HG03571 (cell line): Measurements from ENCODE around the gene LFNG.

Experiments
- ATAC-seq: cut with Tn5 transposase; IDR thresholded peaks from one replicate; pipeline ENCODE4 v1.9.1; 2021; ENCODE audit not compliant: unreplicated experiment

The LFNG gene

DNA sequence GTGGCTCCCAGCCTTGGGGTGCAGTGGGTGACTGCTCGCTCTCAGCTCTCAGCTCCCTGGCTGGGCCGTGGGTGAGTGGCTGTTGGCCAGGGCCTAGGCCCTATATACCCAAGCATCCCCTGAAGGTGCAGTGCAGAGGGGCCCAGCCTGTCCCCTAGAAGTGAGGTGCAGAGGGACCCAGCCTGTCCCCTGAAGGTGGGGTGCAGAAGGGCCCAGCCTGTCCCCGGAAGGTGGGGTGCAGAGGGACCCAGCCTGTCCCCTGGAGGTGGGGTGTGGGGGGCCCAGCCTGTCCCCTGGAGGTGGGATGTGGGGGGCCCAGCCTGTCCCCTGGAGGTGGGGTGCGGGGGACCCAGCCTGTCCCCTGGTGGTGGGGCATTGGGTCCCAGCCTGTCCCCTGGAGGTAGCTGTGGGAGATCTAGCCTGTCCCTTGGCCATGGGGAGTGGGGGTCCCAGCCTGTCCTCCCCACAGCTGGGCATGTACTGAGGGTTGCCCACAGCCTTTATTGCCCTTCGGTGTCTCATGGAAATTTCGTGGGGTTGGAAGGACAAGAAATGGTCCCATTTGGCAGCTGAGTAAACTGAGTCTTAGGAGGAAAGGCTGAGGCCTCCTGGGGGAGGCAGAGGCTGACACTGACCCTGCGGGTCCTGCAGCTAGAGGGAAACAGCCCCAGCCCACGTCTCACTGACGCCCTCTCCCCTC lies 17.5 kb upstream of the LFNG start:
- ATAC-seq: no peak

- no peak for ATAC-seq
Measured at GRCh38 chr7:2502647-2502966, 17.0 kb upstream of the LFNG start.

DNA sequence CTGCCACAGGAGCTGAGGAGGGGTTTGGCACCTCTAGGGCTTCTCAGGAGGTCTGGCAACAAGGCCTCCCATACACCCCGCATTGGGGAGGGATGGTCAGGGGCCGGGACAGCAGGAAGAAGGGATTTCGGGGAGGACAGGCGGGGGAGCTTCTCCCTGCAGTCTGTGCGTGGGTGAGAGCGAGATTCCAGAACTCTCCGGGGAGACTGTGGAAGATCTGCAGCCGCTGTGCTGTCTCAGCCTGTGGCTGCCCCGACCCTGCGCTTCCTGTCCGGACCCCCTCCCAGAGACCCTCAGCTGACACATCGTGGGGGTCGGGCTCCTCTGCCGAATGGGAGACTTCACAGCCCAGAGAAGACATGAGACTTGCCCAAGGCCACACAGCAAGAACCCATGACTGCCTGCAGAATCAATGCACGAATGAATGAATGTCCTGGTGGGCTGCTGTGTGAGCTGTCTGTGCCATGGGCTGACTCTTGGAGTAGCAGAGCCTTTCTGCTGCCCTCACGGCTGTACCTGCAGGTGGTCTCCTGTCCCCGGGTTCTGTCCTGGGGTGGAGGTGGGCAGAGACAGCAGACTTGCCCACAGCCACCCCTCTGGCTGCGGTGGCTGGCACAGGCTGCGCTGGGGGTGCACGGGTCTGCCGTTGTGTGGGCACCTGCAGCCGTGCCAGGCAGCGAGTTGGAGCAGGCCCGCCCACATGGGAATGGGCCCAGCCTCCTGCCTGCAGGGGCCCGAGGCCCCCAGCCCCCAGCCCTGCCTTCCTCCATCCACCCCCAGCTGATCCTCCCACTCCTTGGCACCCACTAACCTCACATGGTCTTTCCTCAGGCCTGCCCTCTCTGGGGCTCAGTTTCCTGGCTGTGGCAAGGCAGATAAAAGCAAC lies 16.3 kb upstream of the LFNG start:
- ATAC-seq: no peak

GRCh38 chr7:2504128-2504888 lies 15.3 kb upstream of the LFNG start:
- no peak for ATAC-seq

DNA sequence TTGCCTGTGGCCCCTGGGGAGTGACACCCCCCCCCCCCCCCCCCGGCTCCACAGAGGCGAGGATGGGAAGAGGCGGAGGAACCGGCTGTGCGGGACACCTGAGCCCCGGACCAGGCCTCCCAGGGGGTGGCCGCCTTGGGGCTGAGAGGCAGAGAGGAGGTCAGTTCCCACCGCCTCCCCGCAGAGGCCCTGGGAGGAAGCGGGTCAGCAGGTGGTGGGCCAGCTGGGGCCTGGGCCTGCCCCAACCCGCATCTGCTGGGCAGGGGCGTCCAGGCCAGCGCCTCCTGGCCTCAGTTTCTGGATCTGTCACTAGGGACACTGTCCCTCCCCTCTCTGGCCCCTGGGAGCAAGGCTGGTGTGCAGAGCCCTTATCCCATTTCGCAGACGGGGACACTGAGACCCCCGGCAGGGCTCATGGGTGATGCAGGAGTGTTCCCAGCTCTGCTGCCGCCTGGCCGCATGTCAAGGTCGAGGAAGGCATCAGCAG lies 14.6 kb upstream of the LFNG start:
- ATAC-seq: no peak

- ATAC-seq: no peak
Measured at GRCh38 chr7:2505401-2505800, 14.2 kb upstream of the LFNG start.

GRCh38 chr7:2507208-2507916 lies 12.2 kb upstream of the LFNG start:
- no peak for ATAC-seq

DNA sequence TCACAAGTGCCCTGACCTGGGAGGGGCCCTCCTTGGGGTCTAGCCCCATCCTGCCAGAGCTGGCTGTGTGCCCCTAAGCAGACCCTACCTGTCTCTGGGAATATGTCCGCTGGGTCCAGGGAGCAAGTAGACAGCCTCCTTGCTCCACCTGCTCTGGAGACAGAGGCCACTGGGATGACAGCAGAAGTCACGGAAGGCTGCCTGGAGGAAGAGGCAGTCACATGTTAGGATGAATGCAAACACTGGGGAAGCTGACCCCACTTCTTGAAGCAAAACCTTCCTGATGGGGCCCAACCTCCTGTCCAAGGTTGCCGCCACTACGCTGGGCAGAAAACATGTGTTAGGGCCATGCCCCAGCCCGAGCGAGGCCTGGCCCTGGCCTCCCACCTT lies 11.7 kb upstream of the LFNG start:
- ATAC-seq: no peak

- no peak for ATAC-seq
Measured at GRCh38 chr7:2508327-2509215, 11.0 kb upstream of the LFNG start.

- ATAC-seq: no peak
Measured at GRCh38 chr7:2509298-2509906, 10.2 kb upstream of the LFNG start.

DNA sequence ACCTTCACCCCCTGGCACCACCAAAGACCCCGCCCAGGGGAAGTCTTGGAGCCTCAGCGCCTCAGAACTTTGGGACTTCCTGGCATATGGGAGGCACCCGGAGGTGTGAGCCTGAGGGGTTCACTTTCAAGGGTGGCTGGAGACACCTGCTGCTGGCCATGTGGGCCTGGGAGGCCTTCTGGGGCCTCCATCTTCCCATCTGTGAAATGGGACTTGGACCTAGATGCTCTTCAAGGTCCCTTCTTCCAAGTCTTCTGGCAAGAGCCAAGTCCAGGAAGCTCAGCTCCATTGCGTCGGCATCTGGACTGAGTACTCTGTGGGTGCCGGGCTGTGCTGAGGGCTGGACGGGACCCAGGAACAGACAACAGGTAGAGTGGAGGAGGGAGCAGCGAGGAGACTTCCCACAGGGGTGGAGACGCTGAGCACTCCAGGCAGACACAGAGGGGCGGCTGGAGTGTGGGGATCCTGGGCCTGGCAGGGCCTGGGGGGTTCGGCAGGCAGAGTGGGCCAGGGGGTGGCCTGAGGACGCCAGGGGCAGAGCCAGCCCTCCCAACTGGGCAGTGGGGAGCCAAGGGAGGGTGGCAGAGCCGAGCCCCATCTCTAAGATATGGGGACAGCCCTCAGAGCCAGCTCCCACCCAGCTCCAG lies 9.3 kb upstream of the LFNG start:
- ATAC-seq: no peak

- no peak for ATAC-seq
Measured at GRCh38 chr7:2510909-2511768, 8.4 kb upstream of the LFNG start.

GRCh38 chr7:2511769-2512168 lies 7.8 kb upstream of the LFNG start:
- ATAC-seq: no peak

DNA sequence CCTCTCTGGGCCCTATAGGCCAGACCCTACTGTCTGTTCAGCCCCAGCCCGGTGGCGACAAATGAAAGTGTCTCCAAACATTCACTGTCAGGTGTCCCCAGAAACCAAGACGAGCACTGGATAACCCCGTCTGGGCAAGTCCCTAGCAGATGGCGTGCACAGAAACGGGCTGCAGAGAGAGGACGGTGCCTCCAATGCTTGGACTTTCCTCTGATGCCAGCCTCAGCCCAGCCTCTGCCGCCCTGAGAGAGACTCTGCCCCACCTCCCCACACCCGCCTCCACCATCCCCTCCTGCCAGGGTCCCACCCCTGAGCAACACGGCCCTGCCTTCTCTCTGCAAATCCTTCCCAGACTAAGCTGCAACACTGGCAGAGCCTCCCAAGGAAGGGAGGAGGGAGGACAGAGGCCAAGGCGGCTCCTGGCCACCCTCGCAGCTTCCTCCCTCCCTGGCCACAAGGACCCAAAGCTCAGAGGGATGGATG lies 7.4 kb upstream of the LFNG start:
- no peak for ATAC-seq

- no peak for ATAC-seq
Measured at GRCh38 chr7:2512713-2513112, 6.9 kb upstream of the LFNG start.

DNA sequence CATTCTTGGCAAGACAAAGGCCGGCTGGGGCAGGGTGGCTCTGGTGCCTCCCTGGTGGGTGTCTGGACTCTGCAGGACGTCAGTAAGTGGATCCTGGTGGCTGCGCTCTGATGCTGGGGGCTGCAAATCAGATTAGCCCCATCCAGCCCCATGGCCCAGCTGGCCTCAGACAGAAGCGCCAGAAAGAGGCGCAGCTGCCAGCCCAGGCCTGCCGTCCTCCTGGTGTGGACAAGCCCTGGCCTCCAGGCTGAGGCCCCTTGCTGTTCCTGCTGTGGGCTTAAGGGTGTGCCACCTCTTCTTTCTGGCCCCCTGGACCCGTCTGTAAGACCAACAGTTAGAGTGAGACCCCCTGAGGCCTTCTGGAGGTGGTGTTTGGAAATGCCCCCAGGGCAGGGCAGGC lies 5.9 kb upstream of the LFNG start:
- ATAC-seq: no peak

- no peak for ATAC-seq
Measured at GRCh38 chr7:2514473-2515423, 4.8 kb upstream of the LFNG start.
